HG02763 (cell line): ENCODE results near the gene KRTAP10-6.
"Not testable (repeated sequence)": the region's sequence is repeated elsewhere in the genome, so short reads cannot be mapped to it uniquely, and the experiment has no call there.

Experiments used
- ATAC-seq: cut with Tn5 transposase; IDR thresholded peaks from one replicate; pipeline ENCODE4 v1.9.1; 2021; ENCODE audit warnings: mild to moderate bottlenecking, moderate library complexity; ENCODE audit not compliant: unreplicated experiment

The KRTAP10-6 gene

DNA sequence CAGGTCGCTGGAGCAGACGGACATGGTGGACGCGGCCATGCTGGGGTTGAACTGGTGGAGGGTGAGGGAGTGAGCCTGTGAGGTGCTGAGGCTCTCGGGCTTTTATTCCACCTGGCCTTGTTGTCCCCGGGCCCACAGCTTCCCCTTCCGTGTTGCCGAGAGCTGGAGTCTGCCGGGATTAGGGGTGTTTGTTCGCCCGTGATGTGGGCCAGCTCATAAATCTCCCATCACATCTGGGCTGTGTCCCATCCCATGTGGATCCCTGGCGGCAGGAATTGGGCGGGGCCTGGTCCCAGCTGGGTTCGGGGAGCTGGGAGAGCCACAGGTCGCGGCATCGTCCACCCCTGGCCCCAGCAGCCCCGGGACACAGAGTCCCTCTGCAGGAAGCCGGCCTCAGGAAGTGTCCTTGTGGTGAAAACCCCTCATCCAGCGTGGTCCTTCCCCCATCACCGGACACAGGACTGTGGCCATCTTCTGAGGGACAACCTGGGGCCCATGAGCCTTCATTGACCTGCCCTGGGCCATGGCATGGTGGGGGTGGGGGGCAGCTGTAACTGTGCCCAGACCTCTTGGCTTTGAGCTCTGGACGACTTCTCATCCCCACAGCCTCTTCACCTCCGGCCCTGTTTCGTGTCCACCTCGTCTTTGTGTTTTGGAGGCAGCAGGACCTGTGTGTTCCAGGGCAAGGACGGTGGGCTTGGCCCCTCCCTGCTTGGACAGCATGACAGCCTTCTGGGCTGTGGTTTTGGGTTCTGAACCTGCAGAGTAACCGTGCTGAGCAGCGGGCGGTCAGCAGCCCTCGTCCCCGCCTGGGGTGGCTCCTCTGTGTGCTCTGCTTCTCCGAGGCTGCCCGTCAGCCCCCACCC is at the start of gene KRTAP10-6:
TSS of gene KRTAP10-6 (minus strand) at position 60 of the 866 bp plus-strand sequence. CDS start at position 39, 21 bp downstream.
- no peak for ATAC-seq

DNA sequence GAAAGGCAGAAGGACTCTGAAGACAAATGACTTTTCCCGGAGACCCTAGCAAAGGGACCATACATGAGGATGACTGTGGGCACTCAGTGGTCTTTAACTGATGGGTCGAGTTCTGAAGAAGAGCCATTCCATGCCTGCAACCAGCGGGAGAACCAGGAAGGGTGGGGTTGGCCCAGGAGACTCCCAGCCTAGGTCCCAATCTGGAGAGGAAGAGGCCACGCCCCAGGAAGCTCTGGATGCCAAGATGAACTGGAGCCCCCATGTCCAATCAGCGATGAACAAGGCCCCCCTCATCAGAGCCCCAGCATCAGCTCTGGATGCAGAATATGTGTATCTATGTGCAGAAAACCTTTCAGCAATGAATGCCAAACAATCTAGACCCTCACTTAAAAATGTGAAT is 48.5 kb upstream of the KRTAP10-6 start:
- no peak for ATAC-seq

- no peak for ATAC-seq
These were observed 47.0 kb upstream of the KRTAP10-6 start for GRCh38 chr21:44639331-44639655.

GRCh38 chr21:44638506-44639330 is 46.4 kb upstream of the KRTAP10-6 start:
- not testable (repeated sequence) for ATAC-seq

- not testable (repeated sequence) for ATAC-seq
These were observed 45.6 kb upstream of the KRTAP10-6 start for GRCh38 chr21:44637851-44638348.

DNA sequence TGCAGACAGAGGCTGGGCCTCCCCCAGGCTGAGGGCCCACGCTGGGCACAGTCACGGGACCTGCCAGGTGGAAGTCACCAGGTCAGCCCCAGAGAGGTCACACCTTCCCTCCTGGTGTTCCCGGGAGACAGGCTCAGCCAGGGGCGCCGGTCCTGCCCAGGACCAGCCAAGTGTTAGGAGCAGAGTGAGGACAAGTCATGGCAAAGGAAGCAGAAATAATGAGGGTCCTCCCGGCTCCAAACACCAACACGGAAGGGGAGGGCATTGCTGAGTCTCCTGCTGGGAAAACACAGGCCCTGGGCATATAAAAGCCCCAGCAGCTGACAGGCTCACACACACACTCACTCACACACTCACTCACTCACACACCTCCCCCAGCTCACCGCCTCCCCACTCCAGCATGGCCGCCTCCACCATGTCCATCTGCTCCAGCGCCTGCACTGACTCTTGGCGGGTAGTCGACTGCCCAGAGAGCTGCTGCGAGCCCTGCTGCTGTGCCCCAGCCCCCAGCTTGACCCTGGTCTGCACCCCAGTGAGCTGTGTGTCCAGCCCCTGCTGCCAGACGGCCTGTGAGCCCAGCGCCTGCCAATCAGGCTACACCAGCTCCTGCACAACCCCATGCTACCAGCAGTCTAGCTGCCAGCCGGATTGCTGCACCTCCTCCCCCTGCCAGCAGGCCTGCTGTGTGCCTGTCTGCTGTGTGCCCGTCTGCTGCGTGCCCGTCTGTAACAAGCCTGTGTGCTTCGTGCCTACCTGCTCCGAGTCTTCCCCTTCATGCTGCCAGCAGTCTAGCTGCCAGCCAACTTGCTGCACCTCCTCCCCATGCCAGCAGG is 44.9 kb upstream of the KRTAP10-6 start, which contains the start of gene KRTAP10-10:
TSS of gene KRTAP10-10 (plus strand) at position 339 of the 833 bp plus-strand sequence. CDS start at position 401, 62 bp downstream.
- no peak for ATAC-seq

DNA sequence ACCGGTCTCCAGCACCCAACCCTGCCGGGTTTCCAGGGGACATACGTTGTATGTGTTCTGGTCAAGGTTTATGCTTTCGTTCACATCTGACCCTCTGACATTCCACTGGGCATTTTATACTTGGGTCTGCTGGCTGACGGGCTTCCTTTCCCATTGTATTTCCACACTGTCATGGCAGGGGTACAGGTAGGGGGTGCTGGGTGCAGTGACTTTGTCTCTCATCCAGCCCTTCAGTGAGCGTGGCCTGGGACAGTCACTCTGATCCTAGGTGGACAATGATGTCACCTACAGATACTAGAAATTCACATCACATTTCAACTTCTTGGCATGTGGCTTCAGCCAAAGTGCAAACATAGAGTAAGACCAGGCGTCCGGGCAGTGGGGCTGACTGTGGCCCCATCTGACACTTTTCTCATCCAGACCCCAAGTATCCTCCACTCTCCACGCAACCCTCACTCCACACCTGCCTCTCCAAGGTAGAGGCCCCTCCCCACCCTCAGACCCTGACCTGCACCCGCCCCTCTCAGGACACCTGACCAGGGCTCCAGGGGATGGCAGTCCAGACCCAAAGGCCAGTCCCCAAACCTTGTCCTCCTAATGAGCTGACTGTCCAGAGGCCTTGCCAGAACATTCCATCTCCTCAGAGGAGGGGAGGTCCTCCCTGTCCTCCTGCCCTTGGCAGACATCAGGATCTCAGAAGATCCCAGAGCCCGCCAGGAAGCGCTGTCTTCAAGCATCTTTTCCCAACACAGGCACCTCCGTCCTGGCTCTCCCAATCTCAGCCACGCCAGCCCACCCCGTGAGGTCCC is 44.1 kb upstream of the KRTAP10-6 start:
- no peak for ATAC-seq

GRCh38 chr21:44632067-44632466 is 39.8 kb upstream of the KRTAP10-6 start:
- ATAC-seq, result no peak

- ATAC-seq, result no peak
These were observed 38.1 kb upstream of the KRTAP10-6 start for GRCh38 chr21:44630440-44630839.

DNA sequence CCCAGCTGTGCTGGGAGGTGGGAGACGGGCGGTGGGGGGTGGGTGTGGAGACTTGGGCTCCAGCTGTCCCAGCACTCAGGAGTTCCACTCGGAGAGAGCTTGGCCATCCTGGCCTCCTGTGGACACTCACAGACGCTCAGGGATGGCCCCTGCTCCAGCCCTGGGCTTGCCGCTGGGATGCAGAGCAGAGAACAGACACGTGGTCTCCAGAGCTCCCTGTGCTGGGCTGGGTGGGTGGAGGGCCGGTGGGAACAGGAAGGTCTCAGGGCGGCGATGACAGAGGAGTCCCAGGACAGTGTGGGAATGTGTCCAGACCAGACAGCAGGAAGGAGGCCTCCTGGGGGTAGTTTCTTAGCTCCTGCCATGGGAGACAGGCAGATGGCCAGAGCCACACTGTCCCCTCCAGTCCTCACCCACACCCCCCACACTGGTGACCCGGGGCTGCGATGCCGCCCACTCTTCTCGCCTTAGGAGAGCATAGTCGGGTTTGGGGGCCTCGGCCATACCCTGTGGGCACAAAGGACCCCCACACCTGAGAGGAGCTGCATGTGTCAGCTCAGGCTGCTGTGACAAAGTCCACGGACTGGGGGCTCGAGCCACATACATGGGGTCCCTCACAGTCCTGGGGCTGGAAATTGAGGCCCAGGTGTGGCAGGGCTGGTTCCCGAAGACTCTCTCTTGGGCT is 36.5 kb upstream of the KRTAP10-6 start:
- ATAC-seq, result no peak

DNA sequence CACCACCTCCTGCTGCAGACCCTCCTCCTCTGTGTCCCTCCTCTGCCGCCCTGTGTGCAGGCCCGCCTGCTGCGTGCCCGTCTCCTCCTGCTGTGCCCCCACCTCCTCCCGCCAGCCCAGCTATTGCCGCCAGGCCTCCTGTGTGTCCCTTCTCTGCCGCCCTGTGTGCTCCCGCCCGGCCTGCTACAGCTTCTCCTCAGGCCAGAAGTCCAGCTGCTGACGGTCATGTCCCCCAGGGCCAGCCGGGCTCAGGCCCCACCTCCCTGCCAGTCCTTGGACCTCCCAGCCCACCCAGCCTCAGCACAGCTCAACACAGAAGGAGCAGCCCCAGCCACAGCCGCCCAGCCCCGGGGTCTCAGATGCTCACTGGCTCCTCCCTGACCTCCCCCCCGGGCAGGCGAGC is 35.5 kb upstream of the KRTAP10-6 start:
- ATAC-seq, result not testable (repeated sequence)

GRCh38 chr21:44627181-44627822 is 35.0 kb upstream of the KRTAP10-6 start:
- not testable (repeated sequence) for ATAC-seq

DNA sequence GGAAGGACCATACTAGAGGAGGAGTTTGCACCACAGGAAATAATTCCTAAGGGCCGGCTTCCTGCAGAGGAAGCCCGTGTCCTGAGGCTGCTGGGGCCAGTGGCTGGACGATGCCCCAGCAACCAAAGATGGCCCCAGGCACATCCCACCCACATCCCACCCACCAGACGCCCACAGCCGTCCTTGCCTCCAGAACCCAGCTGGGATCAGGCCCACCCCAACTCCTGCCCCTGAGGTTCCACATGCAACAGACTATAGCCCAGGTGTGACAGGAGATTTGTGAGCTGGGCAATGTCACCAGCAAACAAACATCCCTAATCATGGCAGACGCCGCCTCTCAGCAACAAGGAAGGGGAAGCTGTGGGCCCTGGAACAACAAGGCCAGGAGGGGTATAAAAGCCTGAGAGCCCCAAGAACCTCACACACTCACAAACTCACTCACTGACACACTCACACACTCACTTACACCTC is 34.4 kb upstream of the KRTAP10-6 start, which contains the start of gene KRTAP10-9:
TSS of gene KRTAP10-9 (plus strand) at position 421 of the 471 bp plus-strand sequence. CDS start 79 bp downstream, outside the sequence.
- ATAC-seq, result no peak

DNA sequence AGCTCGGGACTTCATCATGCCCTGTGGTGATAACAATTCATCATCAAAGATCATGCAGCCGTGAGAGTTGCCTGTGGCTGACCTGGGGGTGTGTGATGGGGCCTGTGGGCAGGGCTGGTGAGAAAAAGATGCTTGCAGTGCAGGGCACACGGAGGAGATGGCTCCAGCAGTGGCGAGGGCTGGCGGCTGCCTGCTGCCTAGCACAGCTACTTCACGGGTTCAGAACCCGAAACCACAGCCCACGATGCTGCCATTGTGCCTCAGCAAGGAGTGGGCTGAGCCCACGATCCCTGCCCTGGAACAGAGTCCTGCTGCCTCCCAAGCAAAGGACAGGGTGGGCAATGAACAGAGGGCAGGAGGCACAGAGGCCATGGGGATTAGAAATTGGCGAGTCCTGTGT is 34.0 kb upstream of the KRTAP10-6 start:
- ATAC-seq, result no peak

DNA sequence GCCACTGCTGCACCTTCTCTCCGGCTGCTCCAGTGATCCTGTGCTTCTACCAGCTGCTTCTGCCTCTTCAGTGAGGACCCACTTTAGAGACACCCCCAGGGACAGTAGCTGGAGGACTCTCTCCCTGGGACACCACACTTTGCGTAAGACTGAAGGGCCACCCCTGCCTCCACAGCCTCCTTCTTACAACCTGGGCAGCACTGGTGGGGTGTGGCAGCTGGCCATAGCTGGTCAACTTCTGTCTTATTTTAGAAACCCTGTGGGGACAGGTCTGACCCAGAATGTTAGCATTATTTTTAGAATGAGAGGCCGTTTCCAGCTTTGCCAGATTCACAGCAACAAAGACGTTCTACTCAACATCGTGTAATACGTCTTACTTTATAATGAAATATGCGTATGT is 33.5 kb upstream of the KRTAP10-6 start:
- ATAC-seq, result no peak

DNA sequence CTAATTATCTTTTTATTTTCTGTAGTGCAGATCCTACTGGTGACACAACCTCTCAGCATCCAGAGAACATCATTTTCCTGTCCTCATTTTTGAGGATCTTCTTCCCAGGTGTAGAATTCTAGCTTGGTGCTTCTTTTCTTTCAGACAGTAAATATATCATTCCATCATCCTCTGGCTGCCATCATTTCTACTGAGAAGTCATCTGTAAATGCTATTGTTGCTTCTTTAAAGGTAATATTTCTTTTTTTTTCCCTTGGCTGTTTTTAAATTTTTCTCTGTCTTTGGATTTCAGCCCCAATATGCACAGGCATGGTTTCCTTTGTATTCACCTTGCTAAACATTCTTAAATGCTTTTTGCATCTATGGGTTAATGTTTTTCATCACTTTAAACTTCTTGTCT is 31.3 kb upstream of the KRTAP10-6 start:
- no peak for ATAC-seq

DNA sequence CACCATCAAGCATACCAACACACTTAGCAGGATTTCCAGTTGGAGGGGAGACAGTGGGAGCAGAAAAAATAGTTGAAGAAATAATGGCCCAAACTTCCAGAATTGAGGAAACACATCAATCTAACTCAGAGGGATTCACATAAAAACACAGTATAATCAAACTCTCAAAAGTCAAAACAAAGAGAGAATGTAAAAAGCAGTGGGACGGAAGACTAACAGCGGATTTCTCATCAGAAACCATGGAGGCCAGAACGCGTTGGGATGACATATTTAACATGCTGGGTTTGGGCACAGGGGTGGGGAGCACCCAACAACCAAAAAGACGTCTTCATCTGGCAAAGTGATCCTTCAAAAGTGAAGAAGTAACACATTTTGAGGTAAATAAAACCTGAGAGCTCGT is 27.6 kb upstream of the KRTAP10-6 start:
- ATAC-seq, result no peak

DNA sequence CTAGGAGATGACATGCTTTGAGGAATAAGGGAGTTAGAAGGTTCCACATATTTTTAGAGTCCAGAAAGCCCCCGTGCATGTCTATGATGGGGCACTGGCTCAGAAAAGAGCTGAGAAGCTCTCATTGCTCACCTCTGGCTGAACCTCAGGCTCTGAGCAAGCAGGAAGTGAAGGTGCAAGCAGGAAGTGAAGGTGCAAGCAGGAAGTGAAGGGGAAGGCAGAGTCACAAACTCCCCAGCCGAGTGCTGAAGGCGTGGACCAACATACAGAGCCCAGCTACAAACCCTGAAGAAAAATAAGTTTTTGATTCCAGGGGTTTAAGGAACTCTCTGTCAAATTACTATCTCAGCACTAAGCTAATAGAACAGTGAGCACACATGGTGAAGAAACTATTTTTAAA is 26.6 kb upstream of the KRTAP10-6 start:
- ATAC-seq, result no peak

DNA sequence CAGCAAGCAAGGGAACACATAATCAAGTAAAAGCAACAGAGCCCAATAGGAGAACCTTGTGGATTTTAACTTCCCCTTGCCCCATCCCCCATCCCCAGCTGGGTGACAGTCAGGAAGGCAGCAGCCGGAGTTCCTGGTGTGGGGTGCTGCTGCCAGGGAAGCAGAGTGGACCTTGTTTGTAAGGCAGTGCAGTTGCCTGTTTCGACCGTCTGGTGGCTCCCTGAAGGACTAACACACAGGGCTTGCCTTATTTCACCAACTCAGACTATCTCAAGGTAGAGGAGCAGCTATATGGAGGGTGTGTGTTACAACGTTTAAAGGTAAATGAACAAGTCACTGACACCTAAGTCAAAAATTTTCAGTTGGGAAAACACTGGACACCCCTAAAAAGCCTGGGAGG is 26.2 kb upstream of the KRTAP10-6 start:
- no peak for ATAC-seq
